Measurements from ENCODE around the gene HK2. TPM values are rescaled to one million over a fixed set of nuclear protein-coding genes. Genes with fewer than 3 reads are reported as not detected.
"Not testable (repeated sequence)": the region's sequence is repeated elsewhere in the genome, so short reads cannot be mapped to it uniquely, and the experiment has no call there.

Gene HK2
- total and polyA plus RNA-seq, 3 experiments from 2014 or later, result 1.8 to 57.0 (median 54.5) TPM

DNA sequence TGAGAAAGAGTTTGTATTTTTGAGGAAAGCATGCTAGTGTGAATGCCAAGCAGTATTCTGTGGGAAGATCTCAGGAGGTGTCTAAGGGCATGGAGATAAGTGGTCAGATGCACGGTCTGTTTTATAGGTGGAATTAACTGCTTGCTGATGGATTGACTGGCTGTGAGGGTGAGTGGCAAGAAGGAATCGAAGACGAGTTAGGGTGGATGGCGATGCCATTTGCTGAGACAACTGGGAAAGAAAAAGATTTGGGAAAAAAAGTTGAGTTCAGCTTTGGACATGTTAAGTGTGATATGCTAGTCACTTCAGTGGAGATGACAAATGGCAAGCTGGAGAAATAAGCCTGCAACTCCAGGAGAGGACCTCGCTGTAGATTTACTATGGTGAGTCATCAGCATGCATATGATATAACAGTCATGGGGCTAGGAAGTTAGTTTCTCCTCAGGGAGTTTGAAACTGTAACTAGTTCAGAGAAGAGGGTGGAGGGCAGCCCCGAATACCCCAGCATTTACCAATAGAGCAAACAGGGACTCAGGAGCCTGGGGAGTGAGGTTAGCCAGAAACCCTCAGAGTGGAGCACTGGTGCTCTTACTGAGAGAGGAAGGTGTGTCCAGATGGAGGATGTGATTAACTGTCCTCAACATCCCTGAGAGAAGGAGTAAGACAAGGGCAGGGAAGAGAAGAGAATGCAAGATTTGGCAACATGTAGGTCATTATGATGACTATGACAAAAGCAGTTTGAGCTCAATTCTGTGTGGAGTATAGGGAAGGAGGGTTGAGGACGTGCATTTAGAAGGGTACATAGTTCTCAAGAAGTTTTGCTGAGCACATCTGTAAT is 2.0 kb upstream of the HK2 start:
- DNase-seq, result no peak
- no peaks in the 10 kb centered on the region for H3K36me3 ChIP-seq (ENCODE audit: insufficient read depth, low read length)
- no peaks in the 10 kb centered on the region for H3K27me3 ChIP-seq (ENCODE audit: insufficient read depth, low read length, poor library complexity, severe bottlenecking)
- H3K27me3 Mint-ChIP-seq, result peaks cover 12 to 31% of the 10 kb centered on the region in 2 donors
- H3K4me3 Mint-ChIP-seq, result peak overlapping the region in 3 of 7 donors; percentile 1 to 75 (median 20)
- POLR2A ChIA-PET, result no interaction called here
- H3K4me1 Mint-ChIP-seq, result peaks cover 17 to 24% (median 19%) of the 10 kb centered on the region in 3 donors
- H3K4me1 ChIP-seq (ENCODE audit: insufficient read depth, low read length), result peaks cover 9% of the 10 kb centered on the region
- H3K27ac ChIP-seq (ENCODE audit: low read depth, low read length), result peak overlapping the region; percentile 11
- no peak overlapping the region for H3K27ac Mint-ChIP-seq
- no peak overlapping the region for H3K4me3 ChIP-seq (ENCODE audit: low read length)
- H3K9me3 ChIP-seq (ENCODE audit: low read length), result no peaks in the 10 kb centered on the region
- CTCF ChIA-PET, result no interaction called here
- H3K36me3 Mint-ChIP-seq, result no peaks in the 10 kb centered on the region
- H3K9me3 Mint-ChIP-seq, result no peaks in the 10 kb centered on the region

DNA sequence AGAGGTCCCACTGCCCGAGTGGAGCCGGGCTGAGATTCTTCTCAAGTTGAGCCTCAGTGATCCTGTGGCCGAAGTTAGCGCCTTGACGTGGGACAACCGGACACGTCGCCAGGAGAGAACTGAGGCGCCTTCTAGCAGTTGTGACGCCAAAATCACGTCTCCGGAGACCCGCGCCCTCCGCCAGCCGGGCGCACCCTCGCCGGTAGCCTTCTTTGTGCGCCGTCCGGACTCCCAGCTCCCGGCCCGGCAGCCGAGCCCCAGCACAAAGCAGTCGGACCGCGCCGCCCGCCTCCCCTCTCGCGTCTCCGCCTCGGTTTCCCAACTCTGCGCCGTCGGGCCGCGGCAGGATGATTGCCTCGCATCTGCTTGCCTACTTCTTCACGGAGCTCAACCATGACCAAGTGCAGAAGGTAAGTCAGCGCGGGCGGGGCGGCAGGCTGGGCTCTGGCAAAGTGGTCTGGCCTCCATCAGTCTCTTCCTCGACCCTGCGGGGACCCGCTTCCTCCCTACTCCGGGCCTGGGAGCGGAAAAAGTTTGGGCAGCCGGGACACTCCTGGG is 386 bp downstream of the HK2 start:
- ChIA-PET CTCF (interaction anchor here (1.1 kb wide), 1 partner anchor 19 kb away, joined by 5 read pairs; no protein-coding TSS in a partner anchor), POLR2A (interaction anchor here (1.3 kb wide), 1 partner anchor 15 kb away, joined by 3 read pairs; no protein-coding TSS in a partner anchor)
- H3K4me3 ChIP-seq (ENCODE audit: low read length), result peak overlapping the region; percentile 61
- Mint-ChIP-seq H3K27me3 (peaks cover 11 to 35% of the 10 kb centered on the region in 2 donors), H3K4me3 (peak overlapping the region; percentile 85 to 93 (median 88)), H3K4me1 (peaks cover 25 to 39% (median 32%) of the 10 kb centered on the region in 3 donors), H3K27ac (peak overlapping the region in 5 of 8 donors; percentile 70 to 88 (median 76))
- not testable (repeated sequence) for H3K36me3 Mint-ChIP-seq; H3K36me3 ChIP-seq (ENCODE audit: insufficient read depth, low read length); H3K27me3 ChIP-seq (ENCODE audit: insufficient read depth, low read length, poor library complexity, severe bottlenecking); H3K9me3 Mint-ChIP-seq; H3K9me3 ChIP-seq (ENCODE audit: low read length)
- peak overlapping the region; percentile 26 for H3K27ac ChIP-seq (ENCODE audit: low read depth, low read length)
- peaks cover 15% of the 10 kb centered on the region for H3K4me1 ChIP-seq (ENCODE audit: insufficient read depth, low read length)
- DNase-seq, result peak in 1 of 5 donors; percentile 19

GRCh38 chr2:74834792-74835755 is 1.1 kb downstream of the HK2 start:
- POLR2A ChIA-PET, result no interaction called here
- Mint-ChIP-seq H3K27me3 (peaks cover 11 to 35% of the 10 kb centered on the region in 2 donors), H3K4me3 (peak overlapping the region; percentile 85 to 93 (median 88)), H3K9me3 (no peaks in the 10 kb centered on the region), H3K27ac (peak overlapping the region in 4 of 8 donors; percentile 32 to 84 (median 72)), H3K4me1 (peaks cover 27 to 42% (median 35%) of the 10 kb centered on the region in 3 donors), H3K36me3 (no peaks in the 10 kb centered on the region)
- Histone ChIP-seq H3K27me3 (ENCODE audit: insufficient read depth, low read length, poor library complexity, severe bottlenecking) (no peaks in the 10 kb centered on the region), H3K4me3 (ENCODE audit: low read length) (peak overlapping the region; percentile 61), H3K27ac (ENCODE audit: low read depth, low read length) (peak overlapping the region; percentile 26), H3K4me1 (ENCODE audit: insufficient read depth, low read length) (peaks cover 17% of the 10 kb centered on the region), H3K9me3 (ENCODE audit: low read length) (no peaks in the 10 kb centered on the region), H3K36me3 (ENCODE audit: insufficient read depth, low read length) (no peaks in the 10 kb centered on the region)
- CTCF ChIA-PET, result interaction anchor here (1.1 to 3.3 kb wide), 2 partner anchors 14 to 18 kb away, joined by 5 to 30 read pairs; no protein-coding TSS in a partner anchor
- peak; percentile 18 to 63 (median 40) for DNase-seq

- H3K4me1 ChIP-seq (ENCODE audit: insufficient read depth, low read length), result peaks cover 24% of the 10 kb centered on the region
Measured at GRCh38 chr2:74835831-74836674, 2.1 kb downstream of the HK2 start.

GRCh38 chr2:74836675-74837401 is 2.9 kb downstream of the HK2 start:
- CTCF ChIA-PET, result interaction anchor here (1.5 to 3.3 kb wide), 5 partner anchors 12 to 122 kb away, joined by 4 to 30 read pairs (median 9); no protein-coding TSS in a partner anchor
- Mint-ChIP-seq H3K4me1 (peaks cover 41 to 59% (median 50%) of the 10 kb centered on the region in 3 donors), H3K4me3 (peak overlapping the region; percentile 71 to 91 (median 88)), H3K27ac (peak overlapping the region in 3 of 8 donors; percentile 48 to 60 (median 53)), H3K9me3 (no peaks in the 10 kb centered on the region), H3K27me3 (peaks cover 9 to 29% of the 10 kb centered on the region in 2 donors), H3K36me3 (no peaks in the 10 kb centered on the region)
- no peak for DNase-seq
- no peak overlapping the region for H3K4me3 ChIP-seq (ENCODE audit: low read length)
- no peaks in the 10 kb centered on the region for H3K36me3 ChIP-seq (ENCODE audit: insufficient read depth, low read length)
- H3K9me3 ChIP-seq (ENCODE audit: low read length), result no peaks in the 10 kb centered on the region
- no peaks in the 10 kb centered on the region for H3K27me3 ChIP-seq (ENCODE audit: insufficient read depth, low read length, poor library complexity, severe bottlenecking)
- POLR2A ChIA-PET, result interaction anchor here (1.7 kb wide), 1 partner anchor 13 kb away, joined by 11 read pairs; no protein-coding TSS in a partner anchor
- H3K27ac ChIP-seq (ENCODE audit: low read depth, low read length), result no peak overlapping the region
- H3K4me1 ChIP-seq (ENCODE audit: insufficient read depth, low read length), result peaks cover 32% of the 10 kb centered on the region

More at GRCh38 chr2:74835831-74836674, 2.1 kb downstream of the HK2 start:
- Histone ChIP-seq H3K36me3 (ENCODE audit: insufficient read depth, low read length) (no peaks in the 10 kb centered on the region), H3K4me3 (ENCODE audit: low read length) (peak overlapping the region; percentile 61), H3K9me3 (ENCODE audit: low read length) (no peaks in the 10 kb centered on the region), H3K27me3 (ENCODE audit: insufficient read depth, low read length, poor library complexity, severe bottlenecking) (no peaks in the 10 kb centered on the region), H3K27ac (ENCODE audit: low read depth, low read length) (peak overlapping the region; percentile 6)
- DNase-seq, result peak in 2 of 5 donors; percentile 19 to 49
- POLR2A ChIA-PET, result interaction anchor here (1.7 kb wide), 1 partner anchor 14 kb away, joined by 11 read pairs; no protein-coding TSS in a partner anchor
- peaks cover 11 to 34% of the 10 kb centered on the region in 2 donors for H3K27me3 Mint-ChIP-seq
- H3K36me3 Mint-ChIP-seq, result no peaks in the 10 kb centered on the region
- H3K4me3 Mint-ChIP-seq, result peak overlapping the region; percentile 85 to 91 (median 88)
- H3K4me1 Mint-ChIP-seq, result peaks cover 33 to 51% (median 43%) of the 10 kb centered on the region in 3 donors
- H3K9me3 Mint-ChIP-seq, result no peaks in the 10 kb centered on the region
- CTCF ChIA-PET, result interaction anchor here (1.5 to 3.3 kb wide), 4 partner anchors 13 to 121 kb away, joined by 4 to 30 read pairs (median 8); no protein-coding TSS in a partner anchor
- H3K27ac Mint-ChIP-seq, result peak overlapping the region; percentile 13 to 60 (median 48)

DNA sequence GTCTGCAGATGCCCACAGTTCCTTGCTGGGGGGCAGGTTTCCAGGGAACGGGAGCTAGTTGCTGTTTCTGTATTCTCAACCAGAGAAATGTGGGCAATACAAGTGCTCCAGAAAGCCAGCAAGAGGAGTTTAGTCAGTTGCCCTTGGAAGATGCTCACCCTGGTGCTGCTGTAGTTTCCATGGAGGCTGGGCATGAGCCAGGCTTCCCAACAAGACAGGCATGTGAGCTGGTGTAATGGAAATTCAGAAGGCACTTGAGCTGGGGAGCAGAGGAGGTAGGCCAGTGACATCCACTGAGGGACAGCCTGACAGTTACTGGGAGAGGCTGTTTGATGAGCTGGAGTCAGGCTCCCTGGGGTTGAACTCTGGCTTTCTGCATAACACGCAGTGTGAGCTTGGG is 7.7 kb downstream of the HK2 start:
- Mint-ChIP-seq H3K9me3 (no peaks in the 10 kb centered on the region), H3K4me1 (peaks cover 50 to 76% (median 55%) of the 10 kb centered on the region in 3 donors), H3K27ac (peak overlapping the region in 2 of 8 donors; percentile 37 to 79), H3K36me3 (no peaks in the 10 kb centered on the region), H3K27me3 (peaks cover 0 to 16% of the 10 kb centered on the region in 2 donors), H3K4me3 (no peak overlapping the region)
- Histone ChIP-seq H3K4me3 (ENCODE audit: low read length) (no peak overlapping the region), H3K36me3 (ENCODE audit: insufficient read depth, low read length) (no peaks in the 10 kb centered on the region), H3K9me3 (ENCODE audit: low read length) (no peaks in the 10 kb centered on the region), H3K4me1 (ENCODE audit: insufficient read depth, low read length) (peaks cover 70% of the 10 kb centered on the region), H3K27me3 (ENCODE audit: insufficient read depth, low read length, poor library complexity, severe bottlenecking) (no peaks in the 10 kb centered on the region), H3K27ac (ENCODE audit: low read depth, low read length) (no peak overlapping the region)
- no peak for DNase-seq
- CTCF ChIA-PET, result no interaction called here
- POLR2A ChIA-PET, result no interaction called here
